Stimulated activated effector memory CD8-positive, alpha-beta T cell treated with anti-CD3 and anti-CD28 coated beads, Interleukin-12 subunit alpha, Interleukin-12 subunit beta, amount 100 ng/mL, for 72 hours (primary cell): Measurements from ENCODE around the gene CXCR1.
"Not testable (repeated sequence)": the region's sequence is repeated elsewhere in the genome, so short reads cannot be mapped to it uniquely, and the experiment has no call there.

ENCODE experiments used
- ATAC-seq: fragments of 150-1000 bp; cut with Tn5 transposase; 2 replicates; pipeline ENCODE4 v1.10.0; 2021
- DNase-seq, 2 donors: peaks; one replicate each; pipeline ENCODE4 v3.0.0; 2021 to 2022; ENCODE audit warnings: low spot score in 2 of 2
- H3K27ac Mint-ChIP-seq: one replicate; pipeline ENCODE4 v1.8.0; 2022; ENCODE audit warnings: mild to moderate bottlenecking, mixed read lengths
- H3K36me3 Mint-ChIP-seq: one replicate; pipeline ENCODE4 v1.8.0; 2022; ENCODE audit warnings: mild to moderate bottlenecking, mixed read lengths
- H3K4me1 Mint-ChIP-seq: one replicate; pipeline ENCODE4 v1.8.0; 2022; ENCODE audit warnings: mixed read lengths
- H3K4me3 Mint-ChIP-seq: one replicate; pipeline ENCODE4 v1.8.0; 2022; ENCODE audit warnings: mild to moderate bottlenecking, mixed read lengths
- H3K9me3 Mint-ChIP-seq: one replicate; pipeline ENCODE4 v1.8.0; 2022; ENCODE audit warnings: mixed read lengths

CXCR1 gene

GRCh38 chr2:218137514-218137913 is 29.2 kb downstream of the CXCR1 start:
- ATAC-seq (no peak), DNase-seq (no peak)
- Mint-ChIP-seq H3K27ac (no peak overlapping the region), H3K9me3 (no peaks in the 10 kb centered on the region), H3K36me3 (no peaks in the 10 kb centered on the region), H3K4me1 (no peaks in the 10 kb centered on the region), H3K4me3 (no peak overlapping the region)

GRCh38 chr2:218130822-218131221 is 35.9 kb downstream of the CXCR1 start:
- no peak for ATAC-seq
- H3K4me3 Mint-ChIP-seq: no peak overlapping the region
- no peaks in the 10 kb centered on the region for H3K9me3 Mint-ChIP-seq
- no peak overlapping the region for H3K27ac Mint-ChIP-seq
- no peaks in the 10 kb centered on the region for H3K36me3 Mint-ChIP-seq
- peaks cover 13% of the 10 kb centered on the region for H3K4me1 Mint-ChIP-seq
- no peak for DNase-seq

GRCh38 chr2:218130377-218130776 is 36.4 kb downstream of the CXCR1 start:
- Mint-ChIP-seq H3K9me3 (no peaks in the 10 kb centered on the region), H3K4me1 (peaks cover 17% of the 10 kb centered on the region), H3K4me3 (no peak overlapping the region), H3K36me3 (no peaks in the 10 kb centered on the region), H3K27ac (no peak overlapping the region)
- no peak for ATAC-seq
- DNase-seq: no peak

DNA sequence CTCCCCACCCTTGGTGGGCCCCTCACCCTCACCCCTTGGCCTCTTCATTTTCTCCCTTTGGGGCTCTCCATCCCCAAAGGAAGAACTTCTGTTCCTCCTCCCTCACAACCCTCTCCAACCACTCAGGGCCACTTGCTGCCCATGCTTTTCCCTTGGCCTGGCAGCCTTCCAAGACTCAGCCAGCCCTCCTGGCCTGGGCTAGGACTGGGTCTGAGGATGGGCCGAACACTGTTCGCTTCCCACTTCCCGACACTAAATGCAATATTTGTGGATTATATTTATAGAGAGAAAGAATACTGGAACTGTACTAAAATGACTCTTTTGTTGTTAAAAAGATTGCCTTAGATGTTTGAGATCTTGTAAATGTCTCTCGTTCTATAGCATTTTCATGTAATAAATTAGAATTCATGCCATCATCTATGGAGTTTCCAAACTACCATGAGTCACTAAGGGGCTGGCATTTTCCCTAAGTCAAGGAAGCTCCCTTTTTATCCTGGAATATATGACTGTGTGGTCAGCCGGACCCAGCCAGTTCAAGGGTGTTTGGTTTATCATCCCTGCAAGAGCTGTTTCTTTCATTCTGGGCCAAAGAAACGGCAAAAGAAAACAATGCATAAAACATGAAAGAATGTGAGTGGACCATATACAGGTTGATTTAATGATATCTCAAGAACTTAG is 37.2 kb downstream of the CXCR1 start:
- no peak for DNase-seq
- no peak overlapping the region for H3K27ac Mint-ChIP-seq
- H3K9me3 Mint-ChIP-seq: no peaks in the 10 kb centered on the region
- ATAC-seq: no peak
- peaks cover 19% of the 10 kb centered on the region for H3K4me1 Mint-ChIP-seq
- no peaks in the 10 kb centered on the region for H3K36me3 Mint-ChIP-seq
- H3K4me3 Mint-ChIP-seq: no peak overlapping the region

DNA sequence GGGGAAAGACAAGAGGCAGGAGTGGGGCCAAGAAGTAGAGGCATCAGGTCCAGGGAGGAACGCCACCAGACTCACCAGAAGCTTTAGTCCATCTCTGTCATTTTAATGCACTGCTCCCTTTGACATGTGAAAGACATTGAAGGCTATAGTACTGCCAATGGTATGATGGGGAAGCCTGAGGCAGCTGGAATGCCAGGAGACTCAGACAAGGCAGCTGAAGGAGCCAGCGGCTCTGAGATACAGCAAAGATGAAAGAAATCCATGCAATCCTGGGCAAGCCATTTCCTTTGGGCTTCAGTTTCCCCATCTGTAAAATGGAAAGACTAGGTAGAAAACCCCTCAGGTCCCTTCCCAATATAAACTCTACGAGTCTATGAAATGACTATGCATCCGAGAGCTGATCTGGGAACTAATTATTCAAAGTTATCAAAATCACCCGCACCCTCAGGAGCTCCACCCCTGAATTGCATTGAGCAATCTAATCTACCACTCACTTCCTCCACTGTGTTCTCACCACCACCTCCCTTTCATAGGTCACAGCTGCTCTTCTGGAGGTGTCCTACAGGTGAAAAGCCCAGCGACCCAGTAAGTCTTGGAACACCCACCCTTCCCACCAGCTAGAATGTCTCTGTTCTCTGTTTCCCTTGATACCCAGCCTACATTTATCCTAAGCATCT is 37.8 kb downstream of the CXCR1 start:
- Mint-ChIP-seq H3K4me1 (peaks cover 19% of the 10 kb centered on the region), H3K27ac (no peak overlapping the region), H3K9me3 (no peaks in the 10 kb centered on the region), H3K36me3 (no peaks in the 10 kb centered on the region), H3K4me3 (no peak overlapping the region)
- DNase-seq: no peak
- ATAC-seq: peak; percentile 31

DNA sequence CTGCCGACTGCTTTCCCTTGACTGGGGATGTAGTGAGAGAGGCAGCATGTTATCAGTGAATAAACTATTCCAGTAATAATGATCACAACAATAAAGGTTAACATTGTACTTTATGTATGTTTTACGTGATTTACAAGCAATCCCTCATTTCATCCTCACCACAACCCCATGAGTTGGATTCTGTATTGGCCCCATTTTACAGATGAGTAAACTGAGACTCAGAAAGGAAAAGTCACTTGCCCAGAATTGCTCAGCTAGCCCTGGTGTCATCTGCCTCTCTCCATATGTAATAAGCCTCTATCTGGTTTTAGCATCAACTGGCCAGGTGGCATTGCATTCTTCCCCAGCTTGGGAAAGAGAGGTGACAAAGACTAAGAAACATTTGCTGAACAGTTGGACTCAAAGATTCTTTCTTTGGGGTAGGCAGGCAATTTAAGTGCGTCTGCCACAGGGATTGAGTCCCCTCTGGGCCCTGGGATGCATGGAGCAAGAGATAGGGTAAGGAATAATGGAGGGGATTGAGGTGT is 38.8 kb downstream of the CXCR1 start:
- no peaks in the 10 kb centered on the region for H3K36me3 Mint-ChIP-seq
- H3K9me3 Mint-ChIP-seq: no peaks in the 10 kb centered on the region
- DNase-seq: no peak
- H3K4me1 Mint-ChIP-seq: peaks cover 19% of the 10 kb centered on the region
- no peak for ATAC-seq
- H3K4me3 Mint-ChIP-seq: no peak overlapping the region
- no peak overlapping the region for H3K27ac Mint-ChIP-seq

GRCh38 chr2:218125626-218126080 is 41.1 kb downstream of the CXCR1 start, which contains the start of gene CXCR2:
Gene CXCR2, plus strand, starts transcription at chr2:218126028. Its CDS starts 8,774 bp downstream, at chr2:218134802.
- DNase-seq (no peak), ATAC-seq (peak; percentile 34)
- no peaks in the 10 kb centered on the region for H3K36me3 Mint-ChIP-seq
- H3K27ac Mint-ChIP-seq: peak within 1 kb of the TSS; percentile 73
- H3K4me3 Mint-ChIP-seq: peak within 1 kb of the TSS; percentile 39
- peaks cover 16% of the 10 kb centered on the region for H3K4me1 Mint-ChIP-seq
- H3K9me3 Mint-ChIP-seq: peaks cover 5% of the 10 kb centered on the region

- Mint-ChIP-seq H3K27ac (peak overlapping the region; percentile 73), H3K4me3 (peak overlapping the region; percentile 39), H3K9me3 (peaks cover 5% of the 10 kb centered on the region), H3K4me1 (peaks cover 13% of the 10 kb centered on the region), H3K36me3 (no peaks in the 10 kb centered on the region)
- ATAC-seq: no peak
- DNase-seq: no peak
Observed at GRCh38 chr2:218125095-218125494, 41.7 kb downstream of the CXCR1 start.

GRCh38 chr2:218123986-218124385 is 42.8 kb downstream of the CXCR1 start:
- no peak overlapping the region for H3K27ac Mint-ChIP-seq
- peaks cover 7% of the 10 kb centered on the region for H3K4me1 Mint-ChIP-seq
- ATAC-seq: no peak

DNA sequence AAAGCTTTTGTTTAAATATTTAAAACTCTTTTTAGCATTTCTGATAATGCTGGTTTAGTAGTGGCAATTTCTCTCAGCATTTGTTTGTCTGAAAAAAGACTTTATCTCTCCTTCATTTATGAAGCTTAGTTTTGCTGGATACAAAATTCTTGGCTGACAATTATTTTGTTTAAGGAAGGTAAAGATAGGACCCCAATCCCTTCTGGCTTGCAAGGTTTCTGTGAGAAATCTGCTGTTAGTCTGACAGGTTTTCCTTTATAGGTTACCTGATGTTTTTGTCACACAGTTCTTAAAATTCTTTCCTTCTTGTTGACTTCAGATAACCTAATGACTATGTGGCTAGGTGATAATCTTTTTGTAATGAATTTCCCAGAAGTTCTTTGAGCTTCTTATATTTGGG is 44.5 kb downstream of the CXCR1 start:
- not testable (repeated sequence) for H3K4me1 Mint-ChIP-seq, ATAC-seq, H3K27ac Mint-ChIP-seq, H3K36me3 Mint-ChIP-seq, H3K9me3 Mint-ChIP-seq, DNase-seq, H3K4me3 Mint-ChIP-seq

More at GRCh38 chr2:218123986-218124385, 42.8 kb downstream of the CXCR1 start:
- Mint-ChIP-seq H3K9me3 (peaks cover 5% of the 10 kb centered on the region), H3K4me3 (no peak overlapping the region), H3K36me3 (no peaks in the 10 kb centered on the region)
- no peak for DNase-seq

DNA sequence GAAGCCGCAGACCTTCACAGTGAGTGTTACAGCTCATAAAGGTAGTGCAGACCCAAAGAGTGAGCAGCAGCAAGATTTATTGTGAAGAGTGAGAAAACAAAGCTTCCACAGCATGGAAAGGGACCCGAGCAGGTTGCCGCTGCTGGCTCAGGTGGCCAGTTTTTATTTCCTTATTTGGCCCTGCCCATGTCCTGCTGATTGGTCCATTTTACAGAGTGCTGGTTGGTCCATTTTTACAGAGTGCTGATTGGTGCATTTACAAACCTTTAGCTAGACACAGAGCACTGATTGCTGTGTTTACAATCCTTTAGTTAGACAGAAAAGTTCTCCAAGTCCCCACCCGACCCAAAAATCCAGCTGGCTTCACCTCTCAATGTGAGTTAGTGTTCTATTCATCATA is 45.0 kb downstream of the CXCR1 start:
- H3K9me3 Mint-ChIP-seq, H3K4me1 Mint-ChIP-seq, DNase-seq, H3K36me3 Mint-ChIP-seq, H3K27ac Mint-ChIP-seq, ATAC-seq, H3K4me3 Mint-ChIP-seq: not testable (repeated sequence)
